ENCODE results near the gene YJEFN3. TPM values are rescaled to one million over a fixed set of nuclear protein-coding genes. Genes with fewer than 3 reads are reported as not detected.
A peak's percentile ranks its signal among the peaks of the same experiment; 100 is the strongest.

The YJEFN3 gene
- polyA plus RNA-seq (ENCODE audit: insufficient read length), result 7.3 TPM

GRCh38 chr19:19528721-19529490 lies at the start of gene YJEFN3:
TSS of gene YJEFN3 (plus strand) at chr19:19528911. CDS start at chr19:19528933, 22 bp downstream.
- no peak for DNase-seq

GRCh38 chr19:19480688-19481087 lies 48.0 kb upstream of the YJEFN3 start:
- DNase-seq, result no peak

- DNase-seq, result peak; percentile 69
These were observed 45.7 kb upstream of the YJEFN3 start for GRCh38 chr19:19482809-19483596.

GRCh38 chr19:19485161-19485997 lies 43.3 kb upstream of the YJEFN3 start:
- DNase-seq, result no peak

GRCh38 chr19:19485998-19486290 lies 42.8 kb upstream of the YJEFN3 start:
- DNase-seq, result no peak

GRCh38 chr19:19486343-19487076 lies 42.2 kb upstream of the YJEFN3 start:
- DNase-seq, result no peak

GRCh38 chr19:19487077-19487949 lies 41.4 kb upstream of the YJEFN3 start:
- no peak for DNase-seq

- no peak for DNase-seq
These were observed 40.5 kb upstream of the YJEFN3 start for GRCh38 chr19:19487950-19488874.

GRCh38 chr19:19488875-19489690 lies 39.6 kb upstream of the YJEFN3 start:
- DNase-seq, result peak; percentile 88

GRCh38 chr19:19489804-19490204 lies 38.9 kb upstream of the YJEFN3 start:
- no peak for DNase-seq

GRCh38 chr19:19490214-19490968 lies 38.3 kb upstream of the YJEFN3 start:
- DNase-seq, result peak; percentile 83

GRCh38 chr19:19491321-19492025 lies 37.2 kb upstream of the YJEFN3 start:
- DNase-seq, result no peak

GRCh38 chr19:19492026-19492610 lies 36.6 kb upstream of the YJEFN3 start:
- no peak for DNase-seq

GRCh38 chr19:19493841-19494546 lies 34.7 kb upstream of the YJEFN3 start:
- DNase-seq, result no peak

- DNase-seq, result no peak
These were observed 32.8 kb upstream of the YJEFN3 start for GRCh38 chr19:19495614-19496603.
